ENCODE results near the gene MMP20.

GRCh38 chr11:102655547-102655946 lies 30.4 kb upstream of the MMP20 start:
- TF ChIP-seq CTCF (IDR thresholded peaks at IDR 0.05; ENCODE audit: low read length) (no peak), EZH2 (IDR thresholded peaks at IDR 0.05; ENCODE audit: borderline replicate concordance, low read length) (no peak)
